BE2C (cell line): ENCODE measurements around the gene ITGAE.

Experiments
- DNase-seq: peaks from one replicate; pipeline ENCODE4 v3.0.0-alpha.2; 2020
- H3K27me3 ChIP-seq: fragments of 250-450 bp; sonication (Bioruptor Pico); 2 replicates; pipeline ENCODE4 v1.5.1; 2020; ENCODE audit warnings: mild to moderate bottlenecking
- H3K36me3 ChIP-seq: fragments of 250-450 bp; sonication (Bioruptor Pico); 2 replicates; pipeline ENCODE4 v1.5.1; 2020; ENCODE audit warnings: mild to moderate bottlenecking
- H3K4me1 ChIP-seq: fragments of 250-450 bp; sonication (Bioruptor Pico); 2 replicates; pipeline ENCODE4 v1.5.1; 2020
- H3K4me3 ChIP-seq: 2 replicates; pipeline ENCODE4 v1.5.1; 2011; ENCODE audit warnings: low read depth, low read length
- H3K9me3 ChIP-seq: fragments of 250-450 bp; sonication (Bioruptor Pico); 2 replicates; pipeline ENCODE4 v1.5.1; 2020
- TF ChIP-seq, protein P1 (sequence below): IDR thresholded peaks from 2 replicates; pipeline ENCODE4 v1.5.1; 2012; ENCODE audit warnings: mild to moderate bottlenecking, low read depth, low read length

ITGAE gene

DNA sequence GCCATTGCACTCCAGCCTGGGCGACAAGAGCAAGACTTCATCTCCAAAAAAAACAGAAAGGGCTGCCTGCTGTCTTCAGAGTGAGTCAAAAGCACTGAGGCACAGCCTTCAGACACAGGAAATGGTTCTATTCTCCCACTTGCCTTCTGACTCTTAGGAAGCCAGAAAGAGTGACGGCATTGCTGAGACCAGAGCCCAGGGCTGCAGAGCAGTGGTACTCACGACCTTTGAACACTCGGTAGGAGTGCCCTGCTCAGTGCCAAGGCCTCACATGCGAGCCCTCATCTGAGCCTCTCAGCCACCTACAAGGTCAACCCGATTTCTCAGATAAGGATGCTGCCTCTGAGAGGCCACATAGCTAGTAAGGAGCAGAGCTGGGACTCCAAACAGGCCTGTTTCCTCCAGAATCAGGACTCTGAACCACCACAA is 3.5 kb upstream of the ITGAE start:
- Histone ChIP-seq H3K27me3 (no peaks in the 10 kb centered on the region), H3K4me3 (no peak overlapping the region), H3K36me3 (no peaks in the 10 kb centered on the region), H3K4me1 (no peaks in the 10 kb centered on the region), H3K9me3 (no peaks in the 10 kb centered on the region)
- TF ChIP-seq, protein P1, sequence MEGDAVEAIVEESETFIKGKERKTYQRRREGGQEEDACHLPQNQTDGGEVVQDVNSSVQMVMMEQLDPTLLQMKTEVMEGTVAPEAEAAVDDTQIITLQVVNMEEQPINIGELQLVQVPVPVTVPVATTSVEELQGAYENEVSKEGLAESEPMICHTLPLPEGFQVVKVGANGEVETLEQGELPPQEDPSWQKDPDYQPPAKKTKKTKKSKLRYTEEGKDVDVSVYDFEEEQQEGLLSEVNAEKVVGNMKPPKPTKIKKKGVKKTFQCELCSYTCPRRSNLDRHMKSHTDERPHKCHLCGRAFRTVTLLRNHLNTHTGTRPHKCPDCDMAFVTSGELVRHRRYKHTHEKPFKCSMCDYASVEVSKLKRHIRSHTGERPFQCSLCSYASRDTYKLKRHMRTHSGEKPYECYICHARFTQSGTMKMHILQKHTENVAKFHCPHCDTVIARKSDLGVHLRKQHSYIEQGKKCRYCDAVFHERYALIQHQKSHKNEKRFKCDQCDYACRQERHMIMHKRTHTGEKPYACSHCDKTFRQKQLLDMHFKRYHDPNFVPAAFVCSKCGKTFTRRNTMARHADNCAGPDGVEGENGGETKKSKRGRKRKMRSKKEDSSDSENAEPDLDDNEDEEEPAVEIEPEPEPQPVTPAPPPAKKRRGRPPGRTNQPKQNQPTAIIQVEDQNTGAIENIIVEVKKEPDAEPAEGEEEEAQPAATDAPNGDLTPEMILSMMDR = no peak
- no peak for DNase-seq

DNA sequence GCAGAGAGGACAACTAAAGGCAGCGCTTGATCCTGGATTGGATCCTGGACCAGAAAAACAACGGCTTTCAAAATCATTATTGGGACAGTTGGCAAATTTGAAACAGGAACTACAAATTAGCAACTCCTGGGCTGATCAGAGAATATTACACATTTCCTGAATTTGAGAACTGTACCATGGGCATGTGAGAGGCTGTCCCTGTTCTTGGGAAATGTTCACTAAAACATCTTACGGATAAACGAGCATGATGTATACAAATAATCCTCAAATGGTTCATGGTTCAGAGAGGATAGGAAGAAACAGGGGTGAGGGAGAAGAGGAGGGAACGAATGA is 2.3 kb upstream of the ITGAE start:
- H3K9me3 ChIP-seq = no peaks in the 10 kb centered on the region
- no peaks in the 10 kb centered on the region for H3K4me1 ChIP-seq
- no peak for DNase-seq
- no peak overlapping the region for H3K4me3 ChIP-seq
- no peaks in the 10 kb centered on the region for H3K27me3 ChIP-seq
- TF ChIP-seq, protein P1 = no peak
- H3K36me3 ChIP-seq = no peaks in the 10 kb centered on the region

DNA sequence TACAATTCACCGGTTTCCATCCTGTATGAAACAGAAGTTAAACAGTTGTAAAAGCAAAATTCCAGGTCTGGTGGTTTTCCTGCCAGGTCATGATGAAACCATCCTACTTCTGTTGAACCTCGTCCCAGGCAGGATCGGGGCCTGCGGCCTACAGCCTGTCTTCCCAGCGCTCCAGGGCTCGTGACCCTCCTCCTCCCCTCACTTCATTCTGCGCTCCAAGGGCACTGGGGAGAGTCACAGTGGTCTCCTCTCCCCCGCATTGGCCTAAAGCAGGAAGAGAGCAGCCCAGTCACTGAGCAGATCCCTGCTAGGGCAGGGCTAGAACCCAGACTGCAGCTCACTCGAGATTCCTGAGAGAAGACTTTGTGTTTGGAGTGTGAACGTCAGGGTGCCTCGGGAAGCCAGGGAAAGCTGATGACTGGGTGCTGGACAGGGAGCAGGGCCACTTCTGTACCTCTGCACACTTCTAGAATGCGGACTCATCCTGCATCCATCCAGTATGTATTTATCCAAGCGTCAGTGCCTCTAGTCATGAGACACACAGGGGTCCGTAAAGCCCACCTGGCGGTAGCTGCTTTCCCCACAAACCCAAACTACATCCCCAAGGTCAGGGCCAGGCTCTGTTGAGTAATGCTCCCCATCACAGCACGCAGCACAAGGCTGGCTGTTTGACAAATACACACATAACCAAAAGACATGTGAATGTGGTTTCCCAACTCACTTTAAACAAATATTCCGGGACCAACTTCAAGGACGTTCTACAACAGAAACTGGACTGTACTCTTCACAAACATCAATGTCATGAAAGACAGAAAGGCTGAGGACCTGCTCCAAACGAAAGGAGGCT is 1.7 kb upstream of the ITGAE start:
- no peaks in the 10 kb centered on the region for H3K36me3 ChIP-seq
- H3K4me3 ChIP-seq = no peak overlapping the region
- H3K9me3 ChIP-seq = no peaks in the 10 kb centered on the region
- no peak for DNase-seq
- H3K4me1 ChIP-seq = no peaks in the 10 kb centered on the region
- H3K27me3 ChIP-seq = no peaks in the 10 kb centered on the region
- TF ChIP-seq, protein P1 = no peak

DNA sequence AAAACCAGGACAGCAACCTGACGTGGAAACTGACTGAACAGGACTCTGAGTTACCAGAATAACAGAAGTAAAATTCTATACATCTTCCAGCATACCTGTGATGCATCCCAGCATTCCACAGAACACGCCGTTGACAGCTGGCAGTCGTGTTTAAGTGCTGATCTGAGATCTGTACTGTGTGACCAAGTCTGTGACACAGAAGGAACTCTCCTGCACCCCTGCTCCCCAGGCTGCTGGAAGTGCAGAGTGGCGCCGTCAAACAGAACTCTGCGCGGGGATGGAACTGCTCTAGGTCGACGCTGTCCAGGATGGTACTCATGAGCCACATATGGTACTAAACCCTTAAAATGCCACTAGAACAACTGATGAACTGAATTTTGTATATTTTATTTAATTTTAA is 804 bp upstream of the ITGAE start:
- TF ChIP-seq, protein P1 = no peak
- Histone ChIP-seq H3K9me3 (no peaks in the 10 kb centered on the region), H3K4me3 (no peak overlapping the region), H3K36me3 (no peaks in the 10 kb centered on the region), H3K4me1 (no peaks in the 10 kb centered on the region), H3K27me3 (no peaks in the 10 kb centered on the region)
- no peak for DNase-seq

DNA sequence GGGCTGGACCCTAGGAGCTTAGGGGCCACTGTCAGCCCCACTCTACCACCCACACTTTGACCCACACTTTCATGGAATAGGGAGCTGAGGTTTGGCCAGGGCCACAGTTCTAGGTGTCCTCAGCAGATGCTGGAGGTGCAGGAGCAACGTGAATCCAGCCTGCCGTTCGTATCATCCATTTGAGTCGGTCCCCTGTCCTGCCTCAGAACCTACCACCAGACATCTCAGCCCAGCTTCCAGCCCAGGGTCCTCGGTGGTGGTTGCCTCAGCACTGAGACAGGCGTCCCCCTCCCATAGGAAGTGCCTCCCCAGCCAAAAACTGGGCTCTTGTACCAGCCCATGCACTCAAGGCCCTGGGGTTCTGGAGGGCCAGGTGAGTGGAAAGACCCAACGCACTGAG is 359 bp upstream of the ITGAE start:
- Histone ChIP-seq H3K9me3 (no peaks in the 10 kb centered on the region), H3K36me3 (no peaks in the 10 kb centered on the region), H3K4me1 (no peaks in the 10 kb centered on the region), H3K4me3 (no peak overlapping the region), H3K27me3 (no peaks in the 10 kb centered on the region)
- no peak for DNase-seq
- TF ChIP-seq, protein P1 = no peak

DNA sequence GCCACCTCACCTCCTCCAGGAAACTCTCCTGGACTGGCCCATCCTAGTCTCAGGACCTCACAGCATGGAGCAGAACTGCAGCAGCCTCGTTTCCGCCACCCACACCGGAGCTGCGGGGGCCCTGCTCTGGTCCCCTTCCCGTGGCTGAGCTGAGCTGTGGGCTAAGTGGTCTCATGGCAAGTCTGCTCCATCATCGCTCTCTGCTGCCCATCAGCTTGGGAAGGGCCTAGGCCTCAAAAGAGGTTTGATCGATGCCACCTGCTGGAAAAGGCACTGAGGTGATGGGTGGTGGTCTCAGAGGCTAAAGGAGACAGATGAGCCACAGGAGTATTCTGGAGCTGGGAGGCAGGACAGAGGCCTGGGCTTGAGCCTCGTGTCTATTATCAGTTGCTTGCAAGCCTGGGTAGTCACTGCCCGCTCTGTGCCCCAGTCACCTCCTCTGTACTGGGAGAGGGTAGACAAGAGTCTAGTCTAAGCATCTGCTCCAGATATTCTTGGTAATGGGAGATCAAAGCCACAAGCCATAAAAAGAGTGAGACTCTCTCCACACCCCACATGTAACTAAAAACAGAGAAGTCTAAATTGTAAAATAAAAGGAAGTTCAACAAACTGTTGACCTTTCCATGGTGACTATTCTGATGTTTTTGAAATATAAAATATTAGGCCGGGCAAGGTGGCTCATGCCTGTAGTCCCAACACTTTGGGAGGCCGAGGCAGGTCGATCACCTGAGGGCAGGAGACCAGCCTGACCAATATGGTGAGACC is 1.6 kb downstream of the ITGAE start:
- H3K4me3 ChIP-seq = no peak overlapping the region
- DNase-seq = no peak
- TF ChIP-seq, protein P1 = no peak
- no peaks in the 10 kb centered on the region for H3K36me3 ChIP-seq
- H3K27me3 ChIP-seq = no peaks in the 10 kb centered on the region
- no peaks in the 10 kb centered on the region for H3K9me3 ChIP-seq
- no peaks in the 10 kb centered on the region for H3K4me1 ChIP-seq
